AG10803 (cell line): ENCODE data around the gene LRRC4B.
A peak's percentile ranks its signal among the peaks of the same experiment; 100 is the strongest.

ENCODE experiments used
- DNase-seq: peaks from one replicate; pipeline ENCODE4 v3.0.0; 2010; ENCODE audit warnings: low read depth
- H3K4me3 ChIP-seq: 2 replicates; pipeline ENCODE4 v1.5.1; 2011; ENCODE audit warnings: mild to moderate bottlenecking, low read length, control low read depth
- TF ChIP-seq, protein P1 (sequence below): conservative IDR thresholded peaks from 2 replicates; pipeline ENCODE4 v1.5.1; 2011; ENCODE audit warnings: mild to moderate bottlenecking, low read length, control low read depth, inconsistent platforms

The LRRC4B gene

DNA sequence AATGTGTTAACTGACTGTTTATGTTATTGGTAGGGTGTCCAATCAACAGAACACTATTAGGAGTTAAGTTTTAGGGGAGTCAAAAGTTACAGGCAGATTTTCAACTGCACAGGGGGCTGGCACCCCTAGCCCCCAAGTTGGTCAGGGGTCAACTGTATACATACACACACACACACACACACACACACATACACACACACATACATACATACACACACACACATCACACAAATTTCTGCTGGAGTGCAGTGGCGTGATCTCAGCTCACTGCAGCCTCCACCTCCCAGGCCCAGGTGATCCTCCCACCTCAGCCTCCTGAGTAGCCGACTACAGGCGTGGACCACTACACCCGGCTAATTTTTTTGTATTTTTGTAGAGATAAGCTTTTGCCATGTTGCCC lies 10.2 kb downstream of the LRRC4B start:
- no peak overlapping the region for H3K4me3 ChIP-seq
- DNase-seq = no peak
- TF ChIP-seq, protein P1, sequence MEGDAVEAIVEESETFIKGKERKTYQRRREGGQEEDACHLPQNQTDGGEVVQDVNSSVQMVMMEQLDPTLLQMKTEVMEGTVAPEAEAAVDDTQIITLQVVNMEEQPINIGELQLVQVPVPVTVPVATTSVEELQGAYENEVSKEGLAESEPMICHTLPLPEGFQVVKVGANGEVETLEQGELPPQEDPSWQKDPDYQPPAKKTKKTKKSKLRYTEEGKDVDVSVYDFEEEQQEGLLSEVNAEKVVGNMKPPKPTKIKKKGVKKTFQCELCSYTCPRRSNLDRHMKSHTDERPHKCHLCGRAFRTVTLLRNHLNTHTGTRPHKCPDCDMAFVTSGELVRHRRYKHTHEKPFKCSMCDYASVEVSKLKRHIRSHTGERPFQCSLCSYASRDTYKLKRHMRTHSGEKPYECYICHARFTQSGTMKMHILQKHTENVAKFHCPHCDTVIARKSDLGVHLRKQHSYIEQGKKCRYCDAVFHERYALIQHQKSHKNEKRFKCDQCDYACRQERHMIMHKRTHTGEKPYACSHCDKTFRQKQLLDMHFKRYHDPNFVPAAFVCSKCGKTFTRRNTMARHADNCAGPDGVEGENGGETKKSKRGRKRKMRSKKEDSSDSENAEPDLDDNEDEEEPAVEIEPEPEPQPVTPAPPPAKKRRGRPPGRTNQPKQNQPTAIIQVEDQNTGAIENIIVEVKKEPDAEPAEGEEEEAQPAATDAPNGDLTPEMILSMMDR = no peak

GRCh38 chr19:50557009-50557613 lies 11.1 kb downstream of the LRRC4B start:
- H3K4me3 ChIP-seq = no peak overlapping the region
- no peak for DNase-seq
- TF ChIP-seq, protein P1 = no peak

DNA sequence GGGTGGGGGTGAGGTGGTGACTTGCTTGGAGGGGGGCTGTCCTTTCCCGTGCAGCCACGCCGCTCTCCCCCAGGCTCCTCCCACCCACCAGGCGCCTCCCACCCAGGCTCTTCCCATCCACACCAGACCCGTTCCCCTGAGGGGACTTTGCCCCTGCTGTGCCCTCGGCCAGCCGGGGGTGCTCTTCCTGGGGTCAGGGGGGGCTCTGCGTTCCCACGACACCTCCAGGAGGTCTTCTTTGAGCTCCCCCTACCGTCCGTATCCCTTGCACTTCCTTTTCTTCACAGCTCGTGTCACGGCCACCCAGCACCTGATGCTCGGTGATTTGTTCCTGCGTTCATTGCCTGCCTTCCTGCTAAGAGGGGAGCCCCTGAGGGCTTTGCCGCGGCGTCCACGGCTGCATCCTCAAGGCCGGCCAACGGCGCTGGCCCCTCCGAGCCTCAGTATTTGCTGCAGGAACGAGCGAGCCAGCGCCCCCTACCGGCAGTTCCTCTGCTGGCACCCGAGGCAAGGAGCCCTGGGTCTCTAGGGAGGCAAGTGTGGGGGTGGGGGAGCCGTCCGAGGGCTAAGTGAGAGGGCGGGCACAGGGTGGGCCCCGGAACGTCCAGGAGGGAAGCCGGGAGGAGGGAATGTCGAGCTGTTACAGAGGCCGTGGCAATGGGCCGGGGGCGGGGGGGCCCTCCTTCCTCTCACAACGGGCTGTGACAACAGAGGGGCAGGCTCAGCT lies 11.8 kb downstream of the LRRC4B start:
- DNase-seq = peak; percentile 53
- peak overlapping the region; percentile 56 for H3K4me3 ChIP-seq
- TF ChIP-seq, protein P1 = peak; percentile 64

DNA sequence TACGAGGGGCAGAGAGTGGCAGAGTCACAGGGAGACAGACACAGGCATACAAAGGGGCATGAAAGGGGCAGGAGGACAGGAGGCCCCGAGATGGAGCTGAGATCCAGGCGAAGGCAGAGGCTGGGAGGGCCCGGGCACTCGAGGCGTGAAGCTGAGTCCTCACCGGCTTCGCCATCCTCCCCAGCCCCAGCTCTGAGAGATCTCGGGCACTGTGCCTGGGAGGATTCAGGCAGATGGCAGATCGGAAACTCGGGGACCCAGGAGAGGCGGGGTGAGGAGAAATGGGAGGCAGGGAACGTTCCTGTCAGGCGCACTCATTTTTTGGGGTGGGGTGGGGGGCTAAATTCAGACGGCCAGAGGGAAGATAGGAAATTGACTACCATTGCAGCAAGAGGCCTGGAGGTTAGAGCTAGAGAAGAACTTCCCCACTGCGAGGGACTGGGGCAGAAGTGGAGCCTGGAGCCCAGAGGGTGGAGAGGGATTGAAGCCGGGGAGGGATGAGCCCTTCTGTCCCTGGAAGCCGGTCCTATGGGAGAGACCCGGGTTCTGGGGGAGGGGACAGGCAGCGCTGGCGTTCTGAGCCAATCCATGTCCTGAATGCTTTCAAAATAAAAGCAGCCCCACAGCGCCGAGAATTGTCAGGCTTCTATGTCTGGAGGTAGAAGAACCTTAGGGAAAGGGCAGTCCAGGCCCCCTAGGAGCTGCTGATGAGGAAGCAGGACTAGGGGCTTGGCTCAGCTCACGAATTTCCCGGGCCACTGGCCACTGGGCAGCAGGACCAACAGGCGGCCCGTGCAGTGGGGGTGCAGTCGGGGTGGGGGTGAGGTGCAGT lies 12.6 kb downstream of the LRRC4B start:
- no peak for DNase-seq
- H3K4me3 ChIP-seq = peak overlapping the region; percentile 56
- TF ChIP-seq, protein P1 = no peak

- TF ChIP-seq, protein P1 = no peak
- H3K4me3 ChIP-seq = no peak overlapping the region
- no peak for DNase-seq
Measured at GRCh38 chr19:50555033-50555432, 13.2 kb downstream of the LRRC4B start.

- no peak for DNase-seq
- TF ChIP-seq, protein P1 = no peak
- no peak overlapping the region for H3K4me3 ChIP-seq
Measured at GRCh38 chr19:50554212-50554611, 14.0 kb downstream of the LRRC4B start.
